CD4-positive, alpha-beta memory T cell (primary cell): ENCODE measurements around the gene RNF151. TPM values are rescaled to one million over a fixed set of nuclear protein-coding genes. Genes with fewer than 3 reads are reported as not detected.

ENCODE experiments used
- CTCF ChIA-PET: fragments of 350-600 bp; sonication (Branson Sonifier 250); formaldehyde crosslinking; loops from one replicate; lab custom pipeline; 2021; ENCODE audit warnings: inconsistent platforms; ENCODE audit not compliant: partially characterized antibody; lab: Charles Lee
- POLR2A ChIA-PET: fragments of 350-600 bp; sonication (Branson Sonifier 250); formaldehyde crosslinking; loops from one replicate; lab custom pipeline; 2021; ENCODE audit not compliant: partially characterized antibody; lab: Charles Lee
- DNase-seq, 5 donors: peaks; one replicate each; pipeline versions ENCODE4 v3.0.0 to v3.0.0-alpha.2; 2020 to 2022; ENCODE audit warnings: mixed read lengths in 1 of 5
- H3K27ac ChIP-seq: one replicate; pipeline ENCODE4 v1.7.0; 2013; ENCODE audit warnings: low read depth, low read length
- H3K27me3 ChIP-seq: 2 replicates; pipeline ENCODE4 v1.7.0; 2013; ENCODE audit warnings: mild to moderate bottlenecking, low read length, moderate library complexity; ENCODE audit not compliant: insufficient read depth
- H3K36me3 ChIP-seq: 2 replicates; pipeline ENCODE4 v1.7.0; 2013; ENCODE audit warnings: mild to moderate bottlenecking, low read length, moderate library complexity; ENCODE audit not compliant: insufficient read depth
- H3K4me1 ChIP-seq: 2 replicates; pipeline ENCODE4 v1.7.0; 2013; ENCODE audit warnings: mild to moderate bottlenecking, low read length, moderate library complexity; ENCODE audit not compliant: insufficient read depth
- H3K4me3 ChIP-seq, 2 donors: one replicate each; pipeline ENCODE4 v1.7.0; 2013; ENCODE audit warnings: low read length in 2 of 2, mild to moderate bottlenecking in 1 of 2
- H3K9me3 ChIP-seq, 2 donors: one replicate each; pipeline ENCODE4 v1.7.0; 2013; ENCODE audit warnings: low read length in 2 of 2, control low read depth in 1 of 2; ENCODE audit not compliant: control insufficient read depth in 1 of 2
- H3K27ac Mint-ChIP-seq, 7 donors: one replicate each; pipeline ENCODE4 v1.8.0; 2020 to 2021; ENCODE audit warnings: mixed read lengths in 7 of 7, mild to moderate bottlenecking in 6 of 7, inconsistent platforms in 3 of 7, moderate library complexity in 3 of 7
- H3K27me3 Mint-ChIP-seq, 2 donors: one replicate each; pipeline ENCODE4 v1.8.0; 2020 to 2021; ENCODE audit warnings: mixed read lengths in 2 of 2
- H3K36me3 Mint-ChIP-seq, 2 donors: one replicate each; pipeline ENCODE4 v1.8.0; 2020 to 2021; ENCODE audit warnings: mixed read lengths in 2 of 2, inconsistent platforms in 1 of 2, mild to moderate bottlenecking in 1 of 2
- H3K4me1 Mint-ChIP-seq, 4 donors: one replicate each; pipeline ENCODE4 v1.8.0; 2020 to 2021; ENCODE audit warnings: mixed read lengths in 4 of 4, mild to moderate bottlenecking in 1 of 4
- H3K4me3 Mint-ChIP-seq, 8 donors: one replicate each; pipeline ENCODE4 v1.8.0; 2020 to 2021; ENCODE audit warnings: mixed read lengths in 8 of 8, mild to moderate bottlenecking in 7 of 8, moderate library complexity in 6 of 8, inconsistent platforms in 3 of 8
- H3K9me3 Mint-ChIP-seq, 8 donors: one replicate each; pipeline ENCODE4 v1.8.0; 2020 to 2021; ENCODE audit warnings: mixed read lengths in 8 of 8, mild to moderate bottlenecking in 5 of 8, inconsistent platforms in 3 of 8, moderate library complexity in 1 of 8
- intact Hi-C: fragments of 100-400 bp; cut with micrococcal nuclease; formaldehyde crosslinking; loops from one replicate; pipeline ENCODE4 v1.15.1; 2023
- polyA plus RNA-seq, 2 donors: library from polyadenylated mRNA; unstranded; fragments of 300-500 nt; fragmentation: Illumina TruSeq; gene quantifications; one replicate each; pipeline ENCODE4 v1.2.3, GENCODE V29; 2021
- total RNA-seq, 2 experiments: library from RNA; stranded (reverse); gene quantifications; one replicate each; pipeline ENCODE4 v1.2.3, GENCODE V29; 2021

Gene RNF151
- total and polyA plus RNA-seq, 4 experiments from 2014 or later, result not detected

- H3K9me3 ChIP-seq, result no peaks in the 10 kb centered on the region
- H3K9me3 Mint-ChIP-seq, result no peaks in the 10 kb centered on the region
- H3K36me3 ChIP-seq, result no peaks in the 10 kb centered on the region
- no peak overlapping the region for H3K4me3 Mint-ChIP-seq
- intact Hi-C loops, result no loop called here
- H3K4me1 Mint-ChIP-seq, result peaks cover under 1 to 2% (median 2%) of the 10 kb centered on the region in 4 donors
- H3K27ac ChIP-seq, result no peak overlapping the region
- peaks cover 8% of the 10 kb centered on the region in 2 donors for H3K27me3 Mint-ChIP-seq
- no peak overlapping the region for H3K4me3 ChIP-seq
- H3K27ac Mint-ChIP-seq, result no peak overlapping the region
- H3K36me3 Mint-ChIP-seq, result no peaks in the 10 kb centered on the region
- ChIA-PET CTCF (interaction anchor here (1.0 to 1.2 kb wide), 4 partner anchors 11 to 125 kb away, joined by 3 to 7 read pairs (median 3); no protein-coding TSS in a partner anchor), POLR2A (no interaction called here)
- H3K4me1 ChIP-seq, result peaks cover 4% of the 10 kb centered on the region
- no peak for DNase-seq
- peaks cover 2% of the 10 kb centered on the region for H3K27me3 ChIP-seq
These were observed 48.7 kb downstream of the RNF151 start for GRCh38 chr16:2015117-2015946.

DNA sequence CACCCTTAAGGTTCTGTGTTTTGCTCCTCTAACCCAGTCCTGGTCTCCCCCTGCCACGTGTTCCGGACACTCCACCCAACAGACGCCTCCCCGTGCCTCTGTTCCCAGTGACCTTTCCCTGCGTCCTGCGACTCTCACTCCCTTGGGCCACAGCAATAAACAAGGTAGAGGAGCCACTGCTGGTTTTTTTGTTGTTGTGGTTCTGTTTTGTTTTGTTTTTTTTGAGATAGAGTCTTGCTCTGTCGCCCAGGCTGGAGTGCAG, 49.2 kb downstream of the RNF151 start:
- no peaks in the 10 kb centered on the region for H3K36me3 ChIP-seq
- ChIA-PET CTCF (interaction anchor here (0.9 to 1.1 kb wide), 2 partner anchors 125 to 135 kb away, joined by 3 to 7 read pairs; no protein-coding TSS in a partner anchor), POLR2A (no interaction called here)
- no peaks in the 10 kb centered on the region for H3K36me3 Mint-ChIP-seq
- DNase-seq, result no peak
- H3K4me1 ChIP-seq, result no peaks in the 10 kb centered on the region
- H3K4me3 ChIP-seq, result no peak overlapping the region
- H3K27me3 Mint-ChIP-seq, result peaks cover 8 to 11% of the 10 kb centered on the region in 2 donors
- no peaks in the 10 kb centered on the region for H3K9me3 Mint-ChIP-seq
- H3K27me3 ChIP-seq, result peaks cover 8% of the 10 kb centered on the region
- no peak overlapping the region for H3K27ac ChIP-seq
- no peaks in the 10 kb centered on the region for H3K9me3 ChIP-seq
- no peak overlapping the region for H3K4me3 Mint-ChIP-seq
- peaks cover 0 to 2% (median 0%) of the 10 kb centered on the region in 4 donors for H3K4me1 Mint-ChIP-seq
- H3K27ac Mint-ChIP-seq, result no peak overlapping the region
- intact Hi-C loops, result no loop called here

DNA sequence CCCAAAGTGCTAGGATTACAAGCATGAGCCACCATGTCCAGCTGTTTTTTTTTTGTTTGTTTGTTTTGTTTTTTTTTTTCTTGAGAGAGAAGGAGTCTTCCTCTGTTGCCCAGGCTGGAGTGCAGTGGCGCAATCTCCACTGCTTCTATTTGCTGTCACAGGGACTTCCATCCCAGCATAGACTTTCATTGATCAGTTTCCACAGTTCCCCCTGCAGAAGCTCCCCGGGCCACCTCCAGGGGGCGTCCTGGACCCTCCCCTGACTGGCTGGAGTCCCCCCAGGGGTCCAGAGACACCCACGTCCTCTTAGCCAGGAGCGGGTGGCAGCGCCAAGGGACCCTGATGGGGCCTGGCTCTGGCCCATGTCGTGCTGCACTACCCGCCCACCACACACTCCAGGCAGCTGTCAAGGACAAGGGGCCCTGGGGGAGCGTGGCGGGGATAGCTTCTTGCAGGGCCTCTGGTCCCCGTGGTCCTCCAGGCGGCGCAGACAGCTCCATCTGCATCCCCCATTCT, 49.8 kb downstream of the RNF151 start:
- no peak overlapping the region for H3K4me3 Mint-ChIP-seq
- H3K27me3 ChIP-seq, result peaks cover 9% of the 10 kb centered on the region
- H3K4me1 Mint-ChIP-seq, result peaks cover 0 to 2% (median 0%) of the 10 kb centered on the region in 4 donors
- H3K4me3 ChIP-seq, result no peak overlapping the region
- H3K36me3 Mint-ChIP-seq, result no peaks in the 10 kb centered on the region
- no peak overlapping the region for H3K27ac ChIP-seq
- ChIA-PET POLR2A (no interaction called here), CTCF (interaction anchor here (0.9 to 1.6 kb wide), 4 partner anchors 12 to 134 kb away, joined by 3 to 7 read pairs (median 4); no protein-coding TSS in a partner anchor)
- H3K9me3 ChIP-seq, result no peaks in the 10 kb centered on the region
- H3K27ac Mint-ChIP-seq, result no peak overlapping the region
- H3K27me3 Mint-ChIP-seq, result peaks cover 8 to 13% of the 10 kb centered on the region in 2 donors
- H3K4me1 ChIP-seq, result no peaks in the 10 kb centered on the region
- H3K36me3 ChIP-seq, result no peaks in the 10 kb centered on the region
- DNase-seq, result no peak
- no peaks in the 10 kb centered on the region for H3K9me3 Mint-ChIP-seq
- intact Hi-C loops, result no loop called here

Other genes with a start within 250 kb of the RNF151 start
- gene NME3, start 195.3 kb upstream of the RNF151 start, total RNA-seq, result 10 to 100 TPM; 84.2 to 88.6 TPM
- 10 to 100 TPM; 64.1 to 70.4 TPM for gene NME3, start 195.3 kb upstream of the RNF151 start, polyA plus RNA-seq
- 10 to 100 TPM; 32.9 to 33.1 TPM for gene EME2, start 194.0 kb upstream of the RNF151 start, total RNA-seq
- gene EME2, start 194.0 kb upstream of the RNF151 start, polyA plus RNA-seq, result 1 to 10 TPM in 1 of 2 donors, under 1 TPM in 1; 0.30 to 1.5 TPM
- gene MRPS34, start 193.7 kb upstream of the RNF151 start, total RNA-seq, result 10 to 100 TPM; 57.6 to 67.3 TPM
- gene MRPS34, start 193.7 kb upstream of the RNF151 start, polyA plus RNA-seq, result 100 to 1,000 TPM; 138 to 151 TPM
- 100 to 1,000 TPM; 133 to 144 TPM for gene SPSB3, start 184.3 kb upstream of the RNF151 start, total RNA-seq
- 10 to 100 TPM; 56.6 to 72.9 TPM for gene SPSB3, start 184.3 kb upstream of the RNF151 start, polyA plus RNA-seq
- 10 to 100 TPM; 55.9 to 59.4 TPM for gene NUBP2, start 183.9 kb upstream of the RNF151 start, total RNA-seq
- 10 to 100 TPM; 77.6 to 98.9 TPM for gene NUBP2, start 183.9 kb upstream of the RNF151 start, polyA plus RNA-seq
- under 1 TPM; 0.29 to 0.36 TPM for gene IGFALS, start 173.2 kb upstream of the RNF151 start, total RNA-seq
- gene IGFALS, start 173.2 kb upstream of the RNF151 start, polyA plus RNA-seq, result not detected
- 10 to 100 TPM; 73.7 to 77.8 TPM for gene HAGH, start 140.0 kb upstream of the RNF151 start, total RNA-seq
- gene HAGH, start 140.0 kb upstream of the RNF151 start, polyA plus RNA-seq, result 10 to 100 TPM; 54.3 to 63.2 TPM
- gene FAHD1, start 139.7 kb upstream of the RNF151 start, total RNA-seq, result 1 to 10 TPM; 7.8 to 9.6 TPM
- 10 to 100 TPM; 22.3 to 23.2 TPM for gene FAHD1, start 139.7 kb upstream of the RNF151 start, polyA plus RNA-seq
- not detected for gene MEIOB, start 94.7 kb upstream of the RNF151 start, total RNA-seq
- not detected for gene MEIOB, start 94.7 kb upstream of the RNF151 start, polyA plus RNA-seq
- not detected for gene HS3ST6, start 48.4 kb upstream of the RNF151 start, total RNA-seq
- not detected for gene HS3ST6, start 48.4 kb upstream of the RNF151 start, polyA plus RNA-seq
- 10 to 100 TPM in 1 of 2 experiments, 1 to 10 TPM in 1; 9.3 to 10.6 TPM for gene MSRB1, start 23.7 kb upstream of the RNF151 start, total RNA-seq
- gene MSRB1, start 23.7 kb upstream of the RNF151 start, polyA plus RNA-seq, result 10 to 100 TPM; 20.4 to 30.5 TPM
- gene RPL3L, start 12.2 kb upstream of the RNF151 start, total RNA-seq, result not detected
- gene RPL3L, start 12.2 kb upstream of the RNF151 start, polyA plus RNA-seq, result not detected
- gene NDUFB10, start 7.3 kb upstream of the RNF151 start, total RNA-seq, result 10 to 100 TPM; 76.5 to 86.2 TPM
- 100 to 1,000 TPM; 205 to 223 TPM for gene NDUFB10, start 7.3 kb upstream of the RNF151 start, polyA plus RNA-seq
- gene RPS2, start 2.0 kb upstream of the RNF151 start, total RNA-seq, result 1,000 to 10,000 TPM; 2,828 to 2,894 TPM
- 1,000 to 10,000 TPM; 6,382 to 6,826 TPM for gene RPS2, start 2.0 kb upstream of the RNF151 start, polyA plus RNA-seq
- 10 to 100 TPM; 33.2 to 35.0 TPM for gene TBL3, start 5.2 kb downstream of the RNF151 start, total RNA-seq
- gene TBL3, start 5.2 kb downstream of the RNF151 start, polyA plus RNA-seq, result 10 to 100 TPM; 44.1 to 47.6 TPM
- gene NOXO1, start 14.6 kb downstream of the RNF151 start, total RNA-seq, result under 1 TPM; 0.47 to 0.84 TPM
- gene NOXO1, start 14.6 kb downstream of the RNF151 start, polyA plus RNA-seq, result under 1 TPM; 0.50 to 0.54 TPM
- 10 to 100 TPM; 19.6 to 22.6 TPM for gene GFER, start 17.3 kb downstream of the RNF151 start, total RNA-seq
- gene GFER, start 17.3 kb downstream of the RNF151 start, polyA plus RNA-seq, result 10 to 100 TPM; 32.2 to 35.7 TPM
- 1 to 10 TPM; 1.6 TPM for gene SYNGR3, start 23.1 kb downstream of the RNF151 start, total RNA-seq
- 1 to 10 TPM in 1 of 2 donors, under 1 TPM in 1; 0.50 to 2.2 TPM for gene SYNGR3, start 23.1 kb downstream of the RNF151 start, polyA plus RNA-seq
- 10 to 100 TPM; 48.5 to 49.8 TPM for gene ZNF598, start 43.0 kb downstream of the RNF151 start, total RNA-seq
- 10 to 100 TPM in 1 of 2 donors, 1 to 10 TPM in 1; 3.1 to 10.0 TPM for gene ZNF598, start 43.0 kb downstream of the RNF151 start, polyA plus RNA-seq
- not detected for gene NPW, start 52.9 kb downstream of the RNF151 start, total RNA-seq
- not detected for gene NPW, start 52.9 kb downstream of the RNF151 start, polyA plus RNA-seq
- gene NHERF2, start 60.0 kb downstream of the RNF151 start, total RNA-seq, result 1 to 10 TPM; 1.7 to 2.1 TPM
- gene NHERF2, start 60.0 kb downstream of the RNF151 start, polyA plus RNA-seq, result under 1 TPM; 0.16 to 0.40 TPM
- gene NTHL1, start 81.0 kb downstream of the RNF151 start, total RNA-seq, result 10 to 100 TPM in 1 of 2 experiments, 1 to 10 TPM in 1; 9.3 to 12.0 TPM
- 10 to 100 TPM; 13.5 to 20.1 TPM for gene NTHL1, start 81.0 kb downstream of the RNF151 start, polyA plus RNA-seq
- 100 to 1,000 TPM; 157 to 177 TPM for gene TSC2, start 81.1 kb downstream of the RNF151 start, total RNA-seq
- 10 to 100 TPM; 20.7 to 50.8 TPM for gene TSC2, start 81.1 kb downstream of the RNF151 start, polyA plus RNA-seq
- gene PKD1, start 169.0 kb downstream of the RNF151 start, total RNA-seq, result 100 to 1,000 TPM; 125 to 126 TPM
- 10 to 100 TPM in 1 of 2 donors, 1 to 10 TPM in 1; 2.3 to 11.7 TPM for gene PKD1, start 169.0 kb downstream of the RNF151 start, polyA plus RNA-seq
- under 1 TPM in 1 of 2 experiments, not detected in 1; 0.44 TPM for gene RAB26, start 181.8 kb downstream of the RNF151 start, total RNA-seq
- gene RAB26, start 181.8 kb downstream of the RNF151 start, polyA plus RNA-seq, result under 1 TPM; 0.52 to 0.77 TPM
- 10 to 100 TPM; 40.9 to 41.9 TPM for gene TRAF7, start 188.9 kb downstream of the RNF151 start, total RNA-seq
- gene TRAF7, start 188.9 kb downstream of the RNF151 start, polyA plus RNA-seq, result 1 to 10 TPM; 1.9 to 8.9 TPM
- gene CASKIN1, start 229.7 kb downstream of the RNF151 start, total RNA-seq, result not detected
- gene CASKIN1, start 229.7 kb downstream of the RNF151 start, polyA plus RNA-seq, result not detected
- gene MLST8, start 238.6 kb downstream of the RNF151 start, total RNA-seq, result 10 to 100 TPM; 28.1 to 31.1 TPM
- gene MLST8, start 238.6 kb downstream of the RNF151 start, polyA plus RNA-seq, result 10 to 100 TPM; 27.4 to 34.7 TPM
- gene BRICD5, start 244.0 kb downstream of the RNF151 start, total RNA-seq, result 10 to 100 TPM; 32.4 to 33.4 TPM
- gene BRICD5, start 244.0 kb downstream of the RNF151 start, polyA plus RNA-seq, result under 1 TPM in 1 of 2 donors, not detected in 1; 0.39 TPM
- gene PGP, start 248.0 kb downstream of the RNF151 start, total RNA-seq, result 10 to 100 TPM; 26.5 to 27.3 TPM
- gene PGP, start 248.0 kb downstream of the RNF151 start, polyA plus RNA-seq, result 10 to 100 TPM in 1 of 2 donors, 1 to 10 TPM in 1; 7.8 to 12.8 TPM